ENCODE data around the gene LTBP3. TPM values are rescaled to one million over a fixed set of nuclear protein-coding genes. Genes with fewer than 3 reads are reported as not detected.
A peak's percentile ranks its signal among the peaks of the same experiment; 100 is the strongest.

Gene LTBP3
- total and polyA plus RNA-seq, 2 of the 4 experiments (the other 2 are of a cell fraction): 6.6 to 145 TPM

GRCh38 chr11:65498042-65498726 lies 60.0 kb downstream of the LTBP3 start:
- H3K27me3 ChIP-seq (ENCODE audit: control insufficient read depth, insufficient read depth, low read length): no peaks in the 10 kb centered on the region
- peak overlapping the region; percentile 100 for H2AK9ac ChIP-seq (replicated peaks; ENCODE audit: low read depth, low read length, poor library complexity)
- ChIA-PET CTCF (interaction anchor here (1.2 to 2.6 kb wide), 3 partner anchors 19 to 79 kb away, joined by 6 to 12 read pairs (median 8); no protein-coding TSS in a partner anchor), POLR2A (ENCODE audit: unreplicated experiment) (interaction anchor here (0.5 to 14.2 kb wide), 30 partner anchors 8 to 202 kb away, joined by 3 to 494 read pairs (median 7); partner anchors contain the start of genes DPF2, FRMD8, NEAT1 and SCYL1)
- peak overlapping the region; percentile 99 for H3K18ac ChIP-seq (ENCODE audit: low read depth, low read length)
- peak overlapping the region; percentile 72 for H3K4me3 ChIP-seq (ENCODE audit: insufficient read depth, low read depth, low read length)
- DNase-seq: peak; percentile 68
- peak overlapping the region; percentile 99 for H3K9ac ChIP-seq (ENCODE audit: low read depth, low read length)
- H3K27ac ChIP-seq (ENCODE audit: insufficient read depth, low read length): peak overlapping the region; percentile 99
- peak overlapping the region; percentile 92 to 96 for H4K8ac ChIP-seq (ENCODE audit: low read depth in 2 of 2, low read length in 2 of 2)
- BruUV-seq (replicated peaks): no TSS peak
- H3K4me1 ChIP-seq (ENCODE audit: control insufficient read depth, insufficient read depth, low read length): peaks cover 8% of the 10 kb centered on the region
- H3K9me1 ChIP-seq (ENCODE audit: insufficient read depth, low read length): no peaks in the 10 kb centered on the region
- H3K4me2 ChIP-seq (ENCODE audit: low read depth, low read length): peak overlapping the region; percentile 97
- H4K5ac ChIP-seq (ENCODE audit: low read depth, low read length): peak overlapping the region; percentile 100
- H2BK120ac ChIP-seq (ENCODE audit: low read depth, low read length): peak overlapping the region; percentile 96
- peak overlapping the region; percentile 100 for H4K91ac ChIP-seq (ENCODE audit: insufficient read depth, low read depth, low read length)
- H2BK20ac ChIP-seq (ENCODE audit: low read depth, low read length): peak overlapping the region; percentile 92
- H3K79me1 ChIP-seq (ENCODE audit: low read depth in 1 of 2, low read length in 2 of 2): peaks cover 0 to 18% of the 10 kb centered on the region in 2 experiments; a peak in 3 of 4 replicates
- peak overlapping the region; percentile 100 for H3K23ac ChIP-seq (ENCODE audit: low read depth, low read length)
- TF ChIP-seq FOS (IDR thresholded peaks at IDR 0.05; ENCODE audit: low read depth, low read length): no peak
- no peak for TF ChIP-seq MXI1 (IDR thresholded peaks at IDR 0.05; ENCODE audit: borderline replicate concordance, low read depth, low read length)
- no peak for TF ChIP-seq CEBPB (IDR thresholded peaks at IDR 0.05; ENCODE audit: low read depth, low read length)
- TF ChIP-seq, protein P1, sequence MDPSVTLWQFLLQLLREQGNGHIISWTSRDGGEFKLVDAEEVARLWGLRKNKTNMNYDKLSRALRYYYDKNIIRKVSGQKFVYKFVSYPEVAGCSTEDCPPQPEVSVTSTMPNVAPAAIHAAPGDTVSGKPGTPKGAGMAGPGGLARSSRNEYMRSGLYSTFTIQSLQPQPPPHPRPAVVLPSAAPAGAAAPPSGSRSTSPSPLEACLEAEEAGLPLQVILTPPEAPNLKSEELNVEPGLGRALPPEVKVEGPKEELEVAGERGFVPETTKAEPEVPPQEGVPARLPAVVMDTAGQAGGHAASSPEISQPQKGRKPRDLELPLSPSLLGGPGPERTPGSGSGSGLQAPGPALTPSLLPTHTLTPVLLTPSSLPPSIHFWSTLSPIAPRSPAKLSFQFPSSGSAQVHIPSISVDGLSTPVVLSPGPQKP (IDR thresholded peaks at IDR 0.05; ENCODE audit: borderline replicate concordance, low read depth, low read length): no peak
- TF ChIP-seq USF2 (IDR thresholded peaks at IDR 0.05; ENCODE audit: low read depth, low read length): no peak
- no peak for TF ChIP-seq CHD1 (IDR thresholded peaks at IDR 0.05; ENCODE audit: low read depth, low read length)
- no peak for TF ChIP-seq POLR2A (IDR thresholded peaks at IDR 0.05; ENCODE audit: low read depth, low read length)
- TF ChIP-seq MAZ (IDR thresholded peaks at IDR 0.05; ENCODE audit: borderline replicate concordance, low read depth, low read length): no peak
- TF ChIP-seq RAD21 (IDR thresholded peaks at IDR 0.05; ENCODE audit: low read length): no peak
- no peak for TF ChIP-seq RFX5 (IDR thresholded peaks at IDR 0.05; ENCODE audit: low read depth, low read length)
- no peak for TF ChIP-seq NFE2L2 (IDR thresholded peaks at IDR 0.05; ENCODE audit: low read depth, low read length)
- no peak for TF ChIP-seq CTCF (conservative IDR thresholded peaks at IDR 0.05; ENCODE audit: low read depth, low read length)
- no peak for TF ChIP-seq BHLHE40 (IDR thresholded peaks at IDR 0.05; ENCODE audit: low read depth, low read length)
- no peak for TF ChIP-seq SMC3 (IDR thresholded peaks at IDR 0.05; ENCODE audit: low read depth, low read length)
- H3K36me3 ChIP-seq (ENCODE audit: control insufficient read depth, insufficient read depth, low read length): peaks cover 16% of the 10 kb centered on the region
- H4K20me1 ChIP-seq (ENCODE audit: insufficient read depth, low read length): peaks cover 37% of the 10 kb centered on the region
- peak overlapping the region; percentile 96 for H2BK5ac ChIP-seq (ENCODE audit: low read depth, low read length, poor library complexity, severe bottlenecking)
- intact Hi-C loops (cut with micrococcal nuclease): loop anchor here (2.0 kb wide), 2 partner anchors 49 to 77 kb away; no protein-coding TSS in a partner anchor
- H3K14ac ChIP-seq (replicated peaks; ENCODE audit: low read depth, low read length): peak overlapping the region; percentile 100
- no peak for ATAC-seq (ENCODE audit: low read depth)
- peak overlapping the region; percentile 100 for H3K4ac ChIP-seq (ENCODE audit: low read depth, low read length)
- H2AK5ac ChIP-seq (ENCODE audit: low read depth, low read length): peak overlapping the region; percentile 98
- dilution Hi-C loops (cut with HindIII; ENCODE audit: low sequenced_read_pairs, unreplicated experiment): no loop called here
- 0% methylated on average over 11 of the region's 24 CpGs; no CpG with 5 or more reads in 1 of the 2 experiments for whole genome bisulfite sequencing, 2 experiments (ENCODE audit: extremely low coverage in 2 of 2, insufficient read length in 1 of 2)
- peak overlapping the region; percentile 71; the same call in 2 of the 3 replicates for H2BK15ac ChIP-seq (ENCODE audit: low read depth, low read length)
- H3K9me3 ChIP-seq (ENCODE audit: control insufficient read depth, insufficient read depth, low read length): no peaks in the 10 kb centered on the region
- in situ Hi-C loops (cut with MboI; ENCODE audit: low sequenced_read_pairs): no loop called here
- H3K56ac ChIP-seq (ENCODE audit: extremely low read depth, insufficient read depth, low read length): peak overlapping the region; percentile 100
- peak overlapping the region; percentile 66 for H2AFZ ChIP-seq (replicated peaks; ENCODE audit: low read length, poor library complexity)

Data from IMR-90 (cell line).